ENCODE data around the gene ATP2B2. TPM values are rescaled to one million over a fixed set of nuclear protein-coding genes. Genes with fewer than 3 reads are reported as not detected.

Gene ATP2B2
- total and polyA plus RNA-seq, 10 of the 15 experiments (the other 5 are each of a cell fraction or from before 2014, with no cell fraction given) = 0.04 TPM; not detected in 9

DNA sequence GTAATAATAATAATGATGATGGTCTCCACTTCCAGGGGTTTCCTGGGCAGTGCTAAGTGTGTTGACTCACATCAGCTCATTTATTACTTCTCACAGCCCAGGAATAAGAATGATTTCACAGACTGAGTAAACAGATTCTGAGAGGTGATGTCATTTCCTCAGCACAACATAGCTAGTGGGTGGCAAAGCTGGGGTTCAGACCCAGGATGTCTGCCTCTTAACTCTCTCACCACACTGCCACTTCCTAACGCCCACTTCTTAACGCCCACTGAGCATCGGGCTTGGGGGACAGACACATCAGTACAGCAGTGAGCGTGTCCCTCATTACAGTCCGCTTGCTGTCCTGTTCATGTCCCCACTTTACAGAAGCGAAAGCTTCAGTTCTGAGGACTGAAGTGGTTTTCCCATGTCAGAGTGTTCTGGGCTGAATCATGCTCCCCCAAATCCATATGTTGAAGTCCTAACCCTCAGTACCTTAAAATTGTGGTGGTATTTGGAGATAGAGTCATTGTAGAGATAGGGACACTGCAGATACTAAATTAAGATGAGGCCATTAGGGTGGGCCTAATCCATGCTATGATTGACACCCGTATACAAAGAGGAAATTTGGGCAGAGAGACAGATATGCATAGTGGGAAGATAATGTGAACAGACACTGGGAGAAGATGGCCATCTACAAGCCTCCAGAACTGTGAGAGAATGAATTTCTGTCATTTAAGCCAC, 68.0 kb downstream of the ATP2B2 start (continued):
- TF ChIP-seq, protein P1, sequence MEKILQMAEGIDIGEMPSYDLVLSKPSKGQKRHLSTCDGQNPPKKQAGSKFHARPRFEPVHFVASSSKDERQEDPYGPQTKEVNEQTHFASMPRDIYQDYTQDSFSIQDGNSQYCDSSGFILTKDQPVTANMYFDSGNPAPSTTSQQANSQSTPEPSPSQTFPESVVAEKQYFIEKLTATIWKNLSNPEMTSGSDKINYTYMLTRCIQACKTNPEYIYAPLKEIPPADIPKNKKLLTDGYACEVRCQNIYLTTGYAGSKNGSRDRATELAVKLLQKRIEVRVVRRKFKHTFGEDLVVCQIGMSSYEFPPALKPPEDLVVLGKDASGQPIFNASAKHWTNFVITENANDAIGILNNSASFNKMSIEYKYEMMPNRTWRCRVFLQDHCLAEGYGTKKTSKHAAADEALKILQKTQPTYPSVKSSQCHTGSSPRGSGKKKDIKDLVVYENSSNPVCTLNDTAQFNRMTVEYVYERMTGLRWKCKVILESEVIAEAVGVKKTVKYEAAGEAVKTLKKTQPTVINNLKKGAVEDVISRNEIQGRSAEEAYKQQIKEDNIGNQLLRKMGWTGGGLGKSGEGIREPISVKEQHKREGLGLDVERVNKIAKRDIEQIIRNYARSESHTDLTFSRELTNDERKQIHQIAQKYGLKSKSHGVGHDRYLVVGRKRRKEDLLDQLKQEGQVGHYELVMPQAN (conservative IDR thresholded peaks at IDR 0.05) = no peak
- TF ChIP-seq ZNF622 (IDR thresholded peaks at IDR 0.05) (no peak), ESRRA (IDR thresholded peaks at IDR 0.05; ENCODE audit: low read length) (no peak), ZSCAN29 (IDR thresholded peaks at IDR 0.05) (no peak), KLF5 (IDR thresholded peaks at IDR 0.05; ENCODE audit: partially characterized antibody) (no peak), NR2F1 (conservative IDR thresholded peaks at IDR 0.05) (no peak), EED (IDR thresholded peaks at IDR 0.05; ENCODE audit: low read depth) (no peak; the same call in 1 of the 2 replicates), ATF7 (IDR thresholded peaks at IDR 0.05; ENCODE audit: low read depth) (peak; percentile 94), ZBED1 (IDR thresholded peaks at IDR 0.05; ENCODE audit: borderline replicate concordance) (peak; percentile 60; the same call in 1 of the 2 replicates), GATAD2B (conservative IDR thresholded peaks at IDR 0.05; ENCODE audit: low read depth) (0 out of 2 replicates have a peak, but pooled peaks have one; percentile 29), ASH2L (IDR thresholded peaks at IDR 0.05; ENCODE audit: borderline replicate concordance, low read depth) (no peak), SIN3A (IDR thresholded peaks at IDR 0.05; ENCODE audit: low read depth, low read length) (no peak), IKZF1 (conservative IDR thresholded peaks at IDR 0.05) (no peak; the same call in 1 of the 2 replicates), RAD21 (IDR thresholded peaks at IDR 0.05; ENCODE audit: insufficient read depth, low read depth, low read length) (no peak), NR2C2 (IDR thresholded peaks at IDR 0.05; ENCODE audit: borderline replicate concordance, control insufficient read depth, insufficient read length, low read depth) (no peak), BCL11A (IDR thresholded peaks at IDR 0.05; ENCODE audit: low read depth, low read length) (no peak), HDAC6 (IDR thresholded peaks at IDR 0.05; ENCODE audit: unreplicated experiment) (no peak), MYB (IDR thresholded peaks at IDR 0.05; ENCODE audit: borderline replicate concordance, low read depth, low read length) (no peak), RB1 (IDR thresholded peaks at IDR 0.05; ENCODE audit: borderline replicate concordance) (no peak), RELA (IDR thresholded peaks at IDR 0.05; ENCODE audit: borderline replicate concordance, partially characterized antibody) (no peak)
- TF ChIP-seq, protein P2, sequence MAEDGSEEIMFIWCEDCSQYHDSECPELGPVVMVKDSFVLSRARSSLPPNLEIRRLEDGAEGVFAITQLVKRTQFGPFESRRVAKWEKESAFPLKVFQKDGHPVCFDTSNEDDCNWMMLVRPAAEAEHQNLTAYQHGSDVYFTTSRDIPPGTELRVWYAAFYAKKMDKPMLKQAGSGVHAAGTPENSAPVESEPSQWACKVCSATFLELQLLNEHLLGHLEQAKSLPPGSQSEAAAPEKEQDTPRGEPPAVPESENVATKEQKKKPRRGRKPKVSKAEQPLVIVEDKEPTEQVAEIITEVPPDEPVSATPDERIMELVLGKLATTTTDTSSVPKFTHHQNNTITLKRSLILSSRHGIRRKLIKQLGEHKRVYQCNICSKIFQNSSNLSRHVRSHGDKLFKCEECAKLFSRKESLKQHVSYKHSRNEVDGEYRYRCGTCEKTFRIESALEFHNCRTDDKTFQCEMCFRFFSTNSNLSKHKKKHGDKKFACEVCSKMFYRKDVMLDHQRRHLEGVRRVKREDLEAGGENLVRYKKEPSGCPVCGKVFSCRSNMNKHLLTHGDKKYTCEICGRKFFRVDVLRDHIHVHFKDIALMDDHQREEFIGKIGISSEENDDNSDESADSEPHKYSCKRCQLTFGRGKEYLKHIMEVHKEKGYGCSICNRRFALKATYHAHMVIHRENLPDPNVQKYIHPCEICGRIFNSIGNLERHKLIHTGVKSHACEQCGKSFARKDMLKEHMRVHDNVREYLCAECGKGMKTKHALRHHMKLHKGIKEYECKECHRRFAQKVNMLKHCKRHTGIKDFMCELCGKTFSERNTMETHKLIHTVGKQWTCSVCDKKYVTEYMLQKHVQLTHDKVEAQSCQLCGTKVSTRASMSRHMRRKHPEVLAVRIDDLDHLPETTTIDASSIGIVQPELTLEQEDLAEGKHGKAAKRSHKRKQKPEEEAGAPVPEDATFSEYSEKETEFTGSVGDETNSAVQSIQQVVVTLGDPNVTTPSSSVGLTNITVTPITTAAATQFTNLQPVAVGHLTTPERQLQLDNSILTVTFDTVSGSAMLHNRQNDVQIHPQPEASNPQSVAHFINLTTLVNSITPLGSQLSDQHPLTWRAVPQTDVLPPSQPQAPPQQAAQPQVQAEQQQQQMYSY (CRISPR knock-in tag; IDR thresholded peaks at IDR 0.05) = no peak
- TF ChIP-seq, protein P3, sequence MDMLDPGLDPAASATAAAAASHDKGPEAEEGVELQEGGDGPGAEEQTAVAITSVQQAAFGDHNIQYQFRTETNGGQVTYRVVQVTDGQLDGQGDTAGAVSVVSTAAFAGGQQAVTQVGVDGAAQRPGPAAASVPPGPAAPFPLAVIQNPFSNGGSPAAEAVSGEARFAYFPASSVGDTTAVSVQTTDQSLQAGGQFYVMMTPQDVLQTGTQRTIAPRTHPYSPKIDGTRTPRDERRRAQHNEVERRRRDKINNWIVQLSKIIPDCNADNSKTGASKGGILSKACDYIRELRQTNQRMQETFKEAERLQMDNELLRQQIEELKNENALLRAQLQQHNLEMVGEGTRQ (IDR thresholded peaks at IDR 0.05; ENCODE audit: borderline replicate concordance, low read depth, low read length) = no peak
- TF ChIP-seq, protein P4, sequence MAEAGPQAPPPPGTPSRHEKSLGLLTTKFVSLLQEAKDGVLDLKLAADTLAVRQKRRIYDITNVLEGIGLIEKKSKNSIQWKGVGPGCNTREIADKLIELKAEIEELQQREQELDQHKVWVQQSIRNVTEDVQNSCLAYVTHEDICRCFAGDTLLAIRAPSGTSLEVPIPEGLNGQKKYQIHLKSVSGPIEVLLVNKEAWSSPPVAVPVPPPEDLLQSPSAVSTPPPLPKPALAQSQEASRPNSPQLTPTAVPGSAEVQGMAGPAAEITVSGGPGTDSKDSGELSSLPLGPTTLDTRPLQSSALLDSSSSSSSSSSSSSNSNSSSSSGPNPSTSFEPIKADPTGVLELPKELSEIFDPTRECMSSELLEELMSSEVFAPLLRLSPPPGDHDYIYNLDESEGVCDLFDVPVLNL (IDR thresholded peaks at IDR 0.05; ENCODE audit: low read depth, low read length) = no peak
- TF ChIP-seq, protein P5, sequence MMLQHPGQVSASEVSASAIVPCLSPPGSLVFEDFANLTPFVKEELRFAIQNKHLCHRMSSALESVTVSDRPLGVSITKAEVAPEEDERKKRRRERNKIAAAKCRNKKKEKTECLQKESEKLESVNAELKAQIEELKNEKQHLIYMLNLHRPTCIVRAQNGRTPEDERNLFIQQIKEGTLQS (IDR thresholded peaks at IDR 0.05; ENCODE audit: borderline replicate concordance, extremely low read depth, low read depth, low read length) = no peak
